Measurements from ENCODE around the gene GALE. TPM values are rescaled to one million over a fixed set of nuclear protein-coding genes. Genes with fewer than 3 reads are reported as not detected.

GALE gene
- total and polyA plus RNA-seq, 2 of the 13 experiments (the other 11 are each of a cell fraction or from before 2014, with no cell fraction given): 85.2 to 88.4 TPM

DNA sequence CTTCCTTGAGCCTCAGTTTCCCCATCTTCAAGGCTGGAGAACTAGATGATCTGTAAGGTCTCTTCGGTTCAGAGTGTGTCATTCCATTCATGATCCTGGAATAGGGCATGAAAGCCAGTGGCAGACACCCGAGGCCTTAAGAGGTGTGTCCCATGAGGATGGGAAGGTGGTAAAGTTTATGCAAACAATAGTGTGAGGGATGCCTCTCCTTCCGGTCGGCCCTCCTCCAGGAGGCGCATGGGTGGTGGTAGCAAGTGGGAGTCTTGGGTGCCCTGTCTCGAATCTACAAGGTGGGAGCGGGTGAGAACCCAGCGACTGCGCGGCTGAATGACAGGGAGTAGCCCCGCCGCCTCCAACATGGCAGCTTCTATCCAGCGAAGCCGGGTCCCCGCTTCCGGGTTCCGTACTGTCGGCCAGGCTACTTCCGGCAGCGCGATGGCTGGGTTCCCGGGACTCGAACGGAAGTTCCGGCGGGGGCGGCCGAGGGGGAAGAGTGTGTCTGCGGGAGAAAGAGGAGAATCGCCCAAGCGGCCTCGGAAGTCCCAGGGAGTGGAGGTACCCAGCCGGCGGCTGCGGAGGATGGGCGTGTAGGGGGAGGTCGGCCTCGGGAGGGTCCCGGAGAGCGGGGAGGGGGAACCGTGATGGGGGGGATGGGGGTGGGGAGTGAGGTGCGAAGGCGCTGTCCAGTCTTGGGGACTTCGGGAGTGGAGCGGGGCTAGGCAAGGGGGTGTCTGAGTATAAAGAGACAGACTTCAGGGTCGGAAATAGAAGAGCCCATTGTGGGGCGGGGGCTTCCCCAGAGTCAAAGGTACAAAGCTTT lies 9.6 kb downstream of the GALE start, which contains the start of gene LYPLA2 (continued):
- TF ChIP-seq, protein P1, sequence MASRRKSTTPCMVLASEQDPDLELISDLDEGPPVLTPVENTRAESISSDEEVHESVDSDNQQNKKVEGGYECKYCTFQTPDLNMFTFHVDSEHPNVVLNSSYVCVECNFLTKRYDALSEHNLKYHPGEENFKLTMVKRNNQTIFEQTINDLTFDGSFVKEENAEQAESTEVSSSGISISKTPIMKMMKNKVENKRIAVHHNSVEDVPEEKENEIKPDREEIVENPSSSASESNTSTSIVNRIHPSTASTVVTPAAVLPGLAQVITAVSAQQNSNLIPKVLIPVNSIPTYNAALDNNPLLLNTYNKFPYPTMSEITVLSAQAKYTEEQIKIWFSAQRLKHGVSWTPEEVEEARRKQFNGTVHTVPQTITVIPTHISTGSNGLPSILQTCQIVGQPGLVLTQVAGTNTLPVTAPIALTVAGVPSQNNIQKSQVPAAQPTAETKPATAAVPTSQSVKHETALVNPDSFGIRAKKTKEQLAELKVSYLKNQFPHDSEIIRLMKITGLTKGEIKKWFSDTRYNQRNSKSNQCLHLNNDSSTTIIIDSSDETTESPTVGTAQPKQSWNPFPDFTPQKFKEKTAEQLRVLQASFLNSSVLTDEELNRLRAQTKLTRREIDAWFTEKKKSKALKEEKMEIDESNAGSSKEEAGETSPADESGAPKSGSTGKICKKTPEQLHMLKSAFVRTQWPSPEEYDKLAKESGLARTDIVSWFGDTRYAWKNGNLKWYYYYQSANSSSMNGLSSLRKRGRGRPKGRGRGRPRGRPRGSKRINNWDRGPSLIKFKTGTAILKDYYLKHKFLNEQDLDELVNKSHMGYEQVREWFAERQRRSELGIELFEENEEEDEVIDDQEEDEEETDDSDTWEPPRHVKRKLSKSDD (CRISPR knock-in tag; IDR thresholded peaks at IDR 0.05; ENCODE audit: low read depth): no peak
- TF ChIP-seq ZNF124 (CRISPR knock-in tag; IDR thresholded peaks at IDR 0.05) (peak; percentile 56), ZNF746 (CRISPR knock-in tag; IDR thresholded peaks at IDR 0.05) (no peak), ZNF639 (CRISPR knock-in tag; conservative IDR thresholded peaks at IDR 0.05) (0 out of 2 replicates have a peak, but pooled peaks have one; percentile 32), SSRP1 (CRISPR knock-in tag; IDR thresholded peaks at IDR 0.05) (no peak), DRAP1 (CRISPR knock-in tag; IDR thresholded peaks at IDR 0.05) (peak; percentile 73; the same call in 1 of the 2 replicates), ZFAT (CRISPR knock-in tag; conservative IDR thresholded peaks at IDR 0.05) (no peak), SOX5 (CRISPR knock-in tag; IDR thresholded peaks at IDR 0.05; ENCODE audit: borderline replicate concordance) (peak; percentile 53; the same call in 1 of the 2 replicates), STAT5B (CRISPR knock-in tag; IDR thresholded peaks at IDR 0.05) (no peak), ZNF788 (CRISPR knock-in tag; IDR thresholded peaks at IDR 0.05; ENCODE audit: borderline replicate concordance) (peak; percentile 44; the same call in 1 of the 2 replicates), E2F5 (CRISPR knock-in tag; conservative IDR thresholded peaks at IDR 0.05) (no peak), MAF1 (CRISPR knock-in tag; IDR thresholded peaks at IDR 0.05; ENCODE audit: borderline replicate concordance) (no peak), ZNF891 (CRISPR knock-in tag; IDR thresholded peaks at IDR 0.05) (no peak), ZFYVE20 (CRISPR knock-in tag; IDR thresholded peaks at IDR 0.05; ENCODE audit: borderline replicate concordance, low read depth) (no peak), XBP1 (CRISPR knock-in tag; IDR thresholded peaks at IDR 0.05) (no peak), HCFC1 (IDR thresholded peaks at IDR 0.05; ENCODE audit: low read depth, low read length) (peak; percentile 60; the same call in 1 of the 2 replicates), HNF4A (CRISPR knock-in tag; IDR thresholded peaks at IDR 0.05) (no peak), GFI1 (CRISPR knock-in tag; IDR thresholded peaks at IDR 0.05; ENCODE audit: borderline replicate concordance) (peak; percentile 13; the same call in 1 of the 2 replicates), MAFF (IDR thresholded peaks at IDR 0.05; ENCODE audit: low read depth, low read length) (no peak), ZNF180 (CRISPR knock-in tag; IDR thresholded peaks at IDR 0.05; ENCODE audit: borderline replicate concordance, low read depth) (no peak), MAFG (CRISPR knock-in tag; IDR thresholded peaks at IDR 0.05) (no peak)
- TF ChIP-seq, protein P2, sequence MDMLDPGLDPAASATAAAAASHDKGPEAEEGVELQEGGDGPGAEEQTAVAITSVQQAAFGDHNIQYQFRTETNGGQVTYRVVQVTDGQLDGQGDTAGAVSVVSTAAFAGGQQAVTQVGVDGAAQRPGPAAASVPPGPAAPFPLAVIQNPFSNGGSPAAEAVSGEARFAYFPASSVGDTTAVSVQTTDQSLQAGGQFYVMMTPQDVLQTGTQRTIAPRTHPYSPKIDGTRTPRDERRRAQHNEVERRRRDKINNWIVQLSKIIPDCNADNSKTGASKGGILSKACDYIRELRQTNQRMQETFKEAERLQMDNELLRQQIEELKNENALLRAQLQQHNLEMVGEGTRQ (IDR thresholded peaks at IDR 0.05; ENCODE audit: low read depth, low read length): no peak
- TF ChIP-seq, protein P2 (CRISPR knock-in tag; IDR thresholded peaks at IDR 0.05; ENCODE audit: borderline replicate concordance): no peak
